Astrocyte (in vitro differentiated cells and primary cell): ENCODE measurements around the gene PACRG.

Experiments
- CTCF ChIP-seq: IDR thresholded peaks from 2 replicates; pipeline ENCODE4 v1.5.1; 2011; ENCODE audit warnings: low read depth, mild to moderate bottlenecking, inconsistent platforms, low read length, moderate library complexity; ENCODE audit not compliant: insufficient read depth
- EZH2 ChIP-seq: IDR thresholded peaks from 2 replicates; pipeline ENCODE4 v1.6.1; 2012; ENCODE audit warnings: mild to moderate bottlenecking, low read length, inconsistent platforms; ENCODE audit not compliant: insufficient read depth

- TF ChIP-seq CTCF = no peak
- TF ChIP-seq EZH2 = no peak
Measured at GRCh38 chr6:162713974-162714780, 13.6 kb upstream of the PACRG start.
